HG03045 (cell line): Measurements from ENCODE around the gene DPYSL3.
"Not testable (repeated sequence)": the region's sequence is repeated elsewhere in the genome, so short reads cannot be mapped to it uniquely, and the experiment has no call there.

ENCODE experiments used
- ATAC-seq: cut with Tn5 transposase; IDR thresholded peaks from one replicate; pipeline ENCODE4 v1.9.1; 2021; ENCODE audit warnings: mild to moderate bottlenecking, moderate library complexity; ENCODE audit not compliant: unreplicated experiment

The DPYSL3 gene

GRCh38 chr5:147509710-147510651, at the start of gene DPYSL3:
Gene DPYSL3 (minus strand): TSS chr5:147510068. CDS start chr5:147509858, 210 bp downstream.
- ATAC-seq, result no peak

- ATAC-seq, result no peak
These were observed 49.0 kb upstream of the DPYSL3 start for GRCh38 chr5:147558826-147559225.

- no peak for ATAC-seq
These were observed 48.2 kb upstream of the DPYSL3 start for GRCh38 chr5:147557876-147558745.

GRCh38 chr5:147555176-147555575, 45.3 kb upstream of the DPYSL3 start:
- no peak for ATAC-seq

- no peak for ATAC-seq
These were observed 44.5 kb upstream of the DPYSL3 start for GRCh38 chr5:147554261-147554817.

GRCh38 chr5:147553817-147554216, 43.9 kb upstream of the DPYSL3 start:
- not testable (repeated sequence) for ATAC-seq

GRCh38 chr5:147552897-147553296, 43.0 kb upstream of the DPYSL3 start:
- ATAC-seq, result no peak

- no peak for ATAC-seq
These were observed 41.8 kb upstream of the DPYSL3 start for GRCh38 chr5:147551677-147552076.

GRCh38 chr5:147547730-147548129, 37.9 kb upstream of the DPYSL3 start:
- ATAC-seq, result no peak

- ATAC-seq, result no peak
These were observed 34.7 kb upstream of the DPYSL3 start for GRCh38 chr5:147544556-147544955.

GRCh38 chr5:147539053-147539452, 29.2 kb upstream of the DPYSL3 start:
- ATAC-seq, result no peak

GRCh38 chr5:147538236-147538635, 28.4 kb upstream of the DPYSL3 start:
- ATAC-seq, result no peak

GRCh38 chr5:147534172-147534951, 24.5 kb upstream of the DPYSL3 start:
- ATAC-seq, result no peak

GRCh38 chr5:147532156-147532555, 22.3 kb upstream of the DPYSL3 start:
- no peak for ATAC-seq

GRCh38 chr5:147530530-147531389, 20.9 kb upstream of the DPYSL3 start:
- no peak for ATAC-seq

- ATAC-seq, result no peak
These were observed 13.2 kb upstream of the DPYSL3 start for GRCh38 chr5:147523069-147523468.

- no peak for ATAC-seq
These were observed 12.6 kb upstream of the DPYSL3 start for GRCh38 chr5:147522435-147522834.

GRCh38 chr5:147520450-147520849, 10.6 kb upstream of the DPYSL3 start:
- no peak for ATAC-seq

- no peak for ATAC-seq
These were observed 9.5 kb upstream of the DPYSL3 start for GRCh38 chr5:147519380-147519779.

- ATAC-seq, result no peak
These were observed 7.5 kb upstream of the DPYSL3 start for GRCh38 chr5:147517383-147517782.
